HG02571 (cell line): ENCODE results near the gene NR2C2.

ENCODE experiments used
- ATAC-seq: cut with Tn5 transposase; IDR thresholded peaks from one replicate; pipeline ENCODE4 v1.9.1; 2021; ENCODE audit warnings: mild to moderate bottlenecking, moderate library complexity; ENCODE audit not compliant: unreplicated experiment

NR2C2 gene

GRCh38 chr3:15096046-15096445, 148.7 kb downstream of the NR2C2 start:
- ATAC-seq, result no peak

GRCh38 chr3:15097891-15098290, 150.5 kb downstream of the NR2C2 start:
- ATAC-seq, result no peak
